Measurements from ENCODE around the gene PTTG1IP.

The PTTG1IP gene

GRCh38 chr21:44894687-44895302 is 21.3 kb upstream of the PTTG1IP start:
- no peak for DNase-seq

GRCh38 chr21:44893948-44894656 is 20.6 kb upstream of the PTTG1IP start:
- no peak for DNase-seq

DNA sequence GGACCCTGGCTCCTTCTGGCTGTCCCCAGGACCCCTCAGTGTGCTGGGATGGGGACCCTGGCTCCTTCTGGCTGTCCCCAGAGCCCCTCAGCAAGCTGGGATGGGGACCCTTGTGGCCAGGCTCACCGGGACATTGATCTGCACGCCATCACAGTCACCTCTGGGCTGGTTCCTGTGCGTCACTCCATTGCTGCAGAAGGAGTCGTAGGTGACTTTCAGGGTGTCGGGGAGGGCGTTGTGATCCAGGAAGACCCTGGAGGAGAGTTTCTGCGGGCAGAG is 19.7 kb upstream of the PTTG1IP start:
- no peak for DNase-seq

DNA sequence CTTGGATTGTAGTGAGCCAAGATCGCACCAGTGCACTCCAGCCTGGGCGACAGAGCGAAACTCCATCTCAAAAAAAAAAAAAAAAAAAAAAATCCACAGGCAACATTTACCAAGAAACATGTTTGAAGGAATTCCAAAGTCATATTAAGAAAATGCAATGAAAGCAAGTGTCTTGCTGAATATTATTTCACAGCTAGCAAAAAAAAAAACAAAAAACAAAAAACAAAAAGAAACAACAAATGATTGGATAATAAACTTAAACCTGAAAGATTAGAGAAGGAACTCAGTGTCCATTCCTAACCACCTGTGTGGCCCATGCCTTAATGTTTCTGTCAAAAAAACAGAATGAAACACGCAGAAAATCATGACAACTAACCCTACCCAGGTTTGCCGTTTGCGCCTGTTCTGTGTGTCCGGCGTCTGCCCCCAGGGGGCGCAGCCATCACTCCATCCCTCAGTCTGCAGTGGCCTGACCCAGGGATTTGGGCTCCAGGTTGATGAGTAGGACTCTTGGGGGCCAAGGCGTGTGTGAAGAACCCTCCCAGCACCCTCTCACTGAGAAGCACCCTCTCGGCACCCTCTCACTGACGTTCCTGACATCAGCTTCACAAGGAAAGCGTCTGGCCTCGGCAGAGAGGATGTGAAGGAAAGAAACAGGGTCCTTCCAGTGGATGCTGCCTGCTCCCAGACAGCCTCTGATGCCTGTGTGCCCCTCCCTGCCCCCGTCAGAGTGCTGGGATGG is 19.2 kb upstream of the PTTG1IP start:
- peak; percentile 70 for DNase-seq

DNA sequence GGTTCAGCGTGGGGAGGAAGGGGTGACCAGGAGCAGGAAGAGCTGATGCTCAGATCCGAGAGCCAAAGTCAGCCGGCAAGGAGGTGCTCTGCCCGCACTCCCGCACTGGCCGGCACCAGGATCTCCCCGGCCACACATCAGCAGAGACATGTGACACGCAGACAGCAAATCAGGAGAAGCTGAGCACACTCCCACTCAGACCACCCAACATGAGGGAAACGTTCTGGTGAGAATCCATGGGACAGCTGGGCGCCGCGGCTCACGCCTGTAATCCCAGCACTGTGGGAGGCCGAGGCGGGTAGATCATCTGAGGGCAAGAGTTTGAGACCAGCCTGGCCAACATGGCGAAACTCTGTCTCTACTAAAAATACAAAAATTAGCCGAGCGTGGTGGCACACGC is 18.6 kb upstream of the PTTG1IP start:
- DNase-seq, result no peak

DNA sequence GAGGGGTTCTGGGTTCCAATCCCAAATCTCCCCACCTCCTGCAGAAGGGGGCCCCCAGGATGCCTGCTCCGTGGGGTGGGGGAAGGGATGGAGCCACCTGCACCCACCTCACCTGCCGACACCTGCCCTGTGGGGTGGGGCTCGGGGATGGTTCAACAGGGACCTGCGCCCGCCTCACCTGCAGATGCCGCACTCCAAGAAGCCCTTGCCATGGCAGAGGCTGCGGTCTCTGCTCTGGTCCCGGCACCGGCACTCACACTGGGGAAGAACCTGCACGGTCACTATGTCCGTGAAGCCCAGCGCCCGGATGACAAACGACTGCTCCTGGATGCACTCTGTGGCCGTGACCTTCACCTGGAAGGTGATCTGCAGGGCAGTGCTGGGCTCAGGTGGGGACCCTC is 18.1 kb upstream of the PTTG1IP start:
- no peak for DNase-seq

GRCh38 chr21:44890961-44891541 is 17.6 kb upstream of the PTTG1IP start:
- DNase-seq, result no peak

DNA sequence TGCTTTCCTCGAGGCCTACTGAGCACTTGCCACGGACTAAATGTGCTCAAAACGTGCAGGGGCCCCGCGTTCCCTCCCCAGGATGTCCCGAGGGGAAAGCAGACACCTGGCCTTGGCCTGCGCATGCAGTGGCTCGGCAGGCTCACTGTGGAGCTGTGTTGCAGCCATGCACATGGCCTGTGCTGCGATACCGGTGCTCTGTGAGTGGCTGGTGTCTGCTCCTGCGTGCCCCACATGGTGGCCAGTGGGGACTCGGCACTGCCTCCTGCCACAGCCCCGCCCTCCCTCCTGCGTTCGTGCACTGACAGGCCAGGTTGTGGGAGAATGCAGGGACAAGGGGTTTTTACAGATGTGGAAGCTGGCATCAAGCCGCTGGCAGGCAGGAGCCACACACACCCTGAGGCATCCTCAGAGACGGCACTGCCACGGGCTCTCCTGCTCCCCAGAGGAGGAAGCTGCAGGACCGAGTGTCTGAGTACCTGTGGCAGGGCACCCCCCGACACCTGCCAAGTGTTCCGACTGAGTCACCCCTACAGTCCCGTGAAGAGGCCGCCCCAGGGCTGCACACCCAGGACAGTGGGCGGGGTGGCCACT is 16.9 kb upstream of the PTTG1IP start:
- DNase-seq, result no peak

- no peak for DNase-seq
Observed at GRCh38 chr21:44889625-44890337, 16.3 kb upstream of the PTTG1IP start.

- no peak for DNase-seq
Observed at GRCh38 chr21:44888581-44889550, 15.4 kb upstream of the PTTG1IP start.

DNA sequence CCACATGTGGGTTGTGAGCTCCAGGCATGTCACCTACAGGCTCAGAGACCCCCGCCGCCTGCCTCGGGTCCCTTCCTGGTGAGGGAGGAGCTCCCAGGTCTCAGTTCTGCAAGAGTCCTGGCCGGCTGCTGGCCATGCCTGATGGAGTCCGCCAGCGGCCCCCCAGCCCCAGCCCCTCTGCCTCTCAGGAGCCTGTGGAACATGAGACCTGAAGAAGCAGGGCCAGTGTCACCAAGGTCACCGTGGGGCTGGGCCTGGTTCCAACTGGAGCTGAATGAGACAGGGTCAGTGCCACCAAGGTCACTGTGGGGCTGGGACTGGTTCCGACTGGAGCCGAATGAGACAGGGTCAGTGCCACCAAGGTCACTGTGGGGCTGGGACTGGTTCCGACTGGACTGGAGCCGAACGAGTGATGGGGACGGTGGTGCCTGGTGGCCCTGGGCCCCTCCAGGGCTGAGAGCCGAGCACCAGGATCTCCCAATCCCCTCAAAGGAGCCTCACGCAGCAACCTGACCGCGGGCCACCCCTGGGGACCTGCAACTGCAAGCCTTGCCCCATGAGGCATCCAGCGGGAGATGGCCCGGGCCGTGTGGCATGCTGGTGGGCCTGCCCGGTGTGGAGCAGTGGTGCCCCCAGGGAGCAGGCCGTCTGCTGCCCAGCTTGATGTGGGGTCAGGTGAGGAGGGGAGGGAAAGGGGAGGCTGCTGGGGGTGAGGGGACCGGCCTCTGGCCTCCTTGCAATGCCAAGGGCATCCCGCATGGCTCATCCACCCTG is 14.5 kb upstream of the PTTG1IP start:
- DNase-seq, result no peak

DNA sequence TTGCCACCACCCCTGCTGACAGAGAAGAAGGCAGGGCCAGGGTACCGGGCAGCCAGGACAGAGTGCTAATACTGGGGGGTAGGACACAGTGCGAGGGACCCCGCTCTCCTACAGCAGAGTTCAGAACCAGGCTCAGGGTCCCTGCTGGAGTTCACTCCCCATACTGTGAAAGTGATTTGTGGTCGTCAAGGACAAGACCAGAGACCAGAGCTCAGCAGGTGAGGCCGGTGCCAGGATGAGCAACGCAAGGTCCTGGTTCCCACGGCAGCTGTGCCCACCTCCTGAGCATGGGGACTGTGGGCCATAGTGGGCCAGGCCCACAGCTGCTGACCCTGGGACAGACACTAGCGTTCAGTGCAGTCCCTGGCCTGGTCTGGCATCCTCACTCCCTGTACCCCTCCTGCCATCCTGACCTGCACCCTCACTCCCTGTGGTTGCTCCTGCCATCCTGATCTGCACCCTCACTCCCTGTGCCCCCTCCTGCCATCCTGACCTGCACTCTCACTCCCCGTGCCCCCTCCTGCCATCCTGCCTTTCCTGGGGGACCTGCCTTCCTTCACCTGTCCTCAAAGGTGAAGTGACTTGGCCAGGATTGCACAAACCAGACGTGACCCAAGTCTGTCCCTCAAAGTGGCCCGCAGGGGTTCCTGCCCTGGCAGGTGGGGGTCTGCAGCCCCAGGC is 13.8 kb upstream of the PTTG1IP start:
- no peak for DNase-seq

DNA sequence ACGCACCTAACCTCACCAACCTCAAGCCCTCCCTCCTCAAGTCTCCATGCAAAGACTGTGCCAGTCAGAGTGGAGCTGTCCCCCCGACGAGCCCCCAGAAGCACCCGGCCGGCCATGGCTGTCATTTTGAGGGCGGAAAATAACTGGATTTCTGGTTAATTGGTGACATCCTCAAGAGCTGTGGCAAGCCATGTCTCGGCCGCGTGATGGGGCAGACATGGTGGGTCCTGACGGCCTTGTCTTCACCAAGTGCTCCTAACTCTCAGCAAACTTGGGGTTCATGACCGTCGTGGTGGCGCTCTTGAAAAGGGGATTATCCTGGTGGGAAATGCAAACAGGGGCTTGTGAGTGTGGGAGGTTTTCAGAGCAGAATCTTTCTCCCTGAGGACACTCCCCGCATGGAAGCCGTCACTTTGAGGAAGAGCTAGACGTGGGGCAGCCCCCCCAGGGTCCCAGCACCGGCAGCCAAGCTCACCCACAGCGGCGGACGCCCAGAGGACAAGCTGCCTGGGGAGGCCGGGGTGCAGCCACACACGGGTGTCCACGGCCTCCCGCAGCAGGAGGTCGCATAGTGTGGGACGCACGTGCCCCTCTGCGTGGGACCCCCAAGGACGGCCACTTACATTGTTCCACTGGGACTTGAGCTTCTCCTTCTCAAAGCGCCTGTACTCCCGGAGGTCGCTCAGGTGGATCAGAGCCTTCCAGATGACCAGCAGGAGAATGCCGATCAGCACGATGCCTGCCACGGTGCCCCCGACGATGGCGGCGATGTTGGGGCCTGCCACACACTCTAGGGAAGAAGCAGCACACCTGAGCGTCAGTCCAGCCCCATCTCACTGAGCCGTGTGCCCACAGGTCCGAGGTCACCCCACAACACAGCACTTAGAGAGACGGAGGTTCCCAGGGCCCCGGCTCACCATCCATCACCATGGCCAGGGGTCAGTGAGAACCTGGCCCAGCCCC is 12.9 kb upstream of the PTTG1IP start:
- no peak for DNase-seq

DNA sequence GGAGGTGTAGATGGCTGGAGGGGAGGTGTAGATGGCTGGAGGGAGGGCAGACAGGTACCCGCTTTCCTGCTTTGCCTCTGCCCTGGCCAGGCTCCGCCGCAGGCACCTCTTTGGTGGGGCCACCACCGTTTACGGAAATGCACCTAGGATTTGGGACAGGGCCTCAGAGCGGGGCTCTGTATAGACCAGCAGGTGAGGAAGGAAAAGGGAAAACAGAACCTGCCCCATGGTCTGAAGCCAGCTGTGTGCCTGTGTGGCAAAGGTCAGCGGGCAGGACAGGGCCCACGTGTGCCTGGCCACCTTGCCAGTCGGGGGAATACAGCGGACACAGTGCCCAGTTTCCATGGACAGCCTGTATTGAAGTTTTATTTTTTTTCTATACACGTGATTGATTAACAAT is 12.1 kb upstream of the PTTG1IP start:
- DNase-seq, result no peak

GRCh38 chr21:44884097-44884496 is 10.6 kb upstream of the PTTG1IP start:
- DNase-seq, result no peak

DNA sequence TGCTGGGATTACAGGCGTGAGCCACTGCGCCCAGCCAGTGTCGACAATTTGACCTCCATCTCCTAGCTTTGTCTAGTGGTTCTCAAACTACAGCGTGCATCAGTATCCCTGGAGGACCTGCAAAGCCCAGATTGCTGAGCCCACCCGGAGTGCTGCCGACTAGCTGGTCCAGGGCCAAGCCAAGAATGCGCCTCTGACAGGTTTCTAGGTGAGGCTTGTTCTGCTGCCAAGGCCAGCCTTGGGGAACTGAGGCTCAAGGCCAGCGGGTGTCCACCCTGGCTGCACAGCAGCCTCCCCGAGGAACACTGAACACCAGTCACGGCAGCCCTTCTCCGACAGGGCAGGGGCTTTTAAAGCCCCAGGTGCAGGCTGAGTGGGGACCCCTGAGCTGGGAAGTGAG is 9.8 kb upstream of the PTTG1IP start:
- no peak for DNase-seq

GRCh38 chr21:44881198-44881872 is 7.8 kb upstream of the PTTG1IP start:
- DNase-seq, result no peak

GRCh38 chr21:44880405-44881197 is 7.1 kb upstream of the PTTG1IP start:
- DNase-seq, result no peak

All from stimulated activated CD4-positive, alpha-beta T cell treated with anti-CD3 and anti-CD28 coated beads, Interleukin-1b, Interleukin-23, amount 100 ng/mL, for 48 hours (primary cell).